H1 (cell line): ENCODE results near the gene ANKS1B. TPM values are rescaled to one million over a fixed set of nuclear protein-coding genes. Genes with fewer than 3 reads are reported as not detected.

Experiments used
- CTCF ChIA-PET: fragments of 300-600 bp; sonication (Branson Sonifier 250); formaldehyde crosslinking; loops from one replicate; lab custom pipeline; 2021; ENCODE audit not compliant: partially characterized antibody; lab: Charles Lee
- POLR2A ChIA-PET: fragments of 300-600 bp; sonication (Branson Sonifier 250); formaldehyde crosslinking; loops from one replicate; lab custom pipeline; 2021; ENCODE audit warnings: inconsistent platforms; ENCODE audit not compliant: partially characterized antibody; lab: Charles Lee
- DNase-seq, 2 experiments: peaks; one replicate each; pipeline versions ENCODE4 v3.0.0 to v3.0.0-alpha.2; 2010 to 2022; ENCODE audit warnings: low spot score in 2 of 2, low read depth in 1 of 2, mixed read lengths in 1 of 2
- FAIRE-seq: peaks from 2 replicates; lab custom pipeline; 2011; peaks lifted over from hg19 to GRCh38; lab: Jason Lieb, UNC
- H2AFZ ChIP-seq: 2 replicates; pipeline ENCODE4 v1.8.1; 2012; ENCODE audit warnings: low read length, inconsistent platforms
- H2AK5ac ChIP-seq: 2 replicates; pipeline ENCODE4 v1.6.1; 2013; ENCODE audit warnings: low read depth, low read length
- H2BK120ac ChIP-seq: replicated peaks from 2 replicates; pipeline ENCODE3; 2013; ENCODE audit warnings: low read depth, low read length, inconsistent platforms
- H2BK12ac ChIP-seq: 2 replicates; pipeline ENCODE4 v1.6.1; 2013; ENCODE audit warnings: low read depth, low read length
- H2BK15ac ChIP-seq: 2 replicates; pipeline ENCODE4 v1.6.1; 2013; ENCODE audit warnings: low read length
- H2BK20ac ChIP-seq: 2 replicates; pipeline ENCODE4 v1.6.1; 2013; ENCODE audit warnings: low read length
- H2BK5ac ChIP-seq: 2 replicates; pipeline ENCODE4 v1.6.1; 2013; ENCODE audit warnings: low read depth, low read length
- H3K14ac ChIP-seq: 2 replicates; pipeline ENCODE4 v1.6.1; 2013; ENCODE audit warnings: inconsistent platforms; ENCODE audit not compliant: insufficient read length
- H3K18ac ChIP-seq: 2 replicates; pipeline ENCODE4 v1.6.1; 2013; ENCODE audit warnings: low read length; ENCODE audit errors: extremely low read depth
- H3K23ac ChIP-seq: 2 replicates; pipeline ENCODE4 v1.6.1; 2013; ENCODE audit warnings: inconsistent platforms; ENCODE audit not compliant: insufficient read length
- H3K23me2 ChIP-seq: 2 replicates; pipeline ENCODE4 v1.6.1; 2013; ENCODE audit warnings: low read depth, low read length
- H3K27ac ChIP-seq: 2 replicates; pipeline ENCODE4 v1.6.1; 2011; ENCODE audit warnings: low read depth, low read length, inconsistent platforms
- H3K27me3 ChIP-seq, 4 experiments: replicated peaks in 1 of 4; 1 replicate in 1 of 4; 2 replicates in 3 of 4; pipeline versions ENCODE4 v1.6.1 to v1.8.1; 2011 to 2013; ENCODE audit warnings: low read length in 3 of 4, mild to moderate bottlenecking in 3 of 4, inconsistent platforms in 2 of 4, mixed read lengths in 2 of 4, moderate library complexity in 1 of 4; ENCODE audit not compliant: control insufficient read depth in 3 of 4, insufficient read depth in 3 of 4; ENCODE audit errors: extremely low read depth in 1 of 4
- H3K36me3 ChIP-seq, 4 experiments: 2 replicates each; pipeline versions ENCODE4 v1.6.1 to v1.8.1; 2011 to 2013; ENCODE audit warnings: mild to moderate bottlenecking in 4 of 4, low read length in 3 of 4, moderate library complexity in 2 of 4, control low read depth in 1 of 4, inconsistent platforms in 1 of 4; ENCODE audit not compliant: insufficient read depth in 4 of 4, control insufficient read depth in 2 of 4
- H3K4ac ChIP-seq: replicated peaks from 2 replicates; pipeline ENCODE3; 2013; ENCODE audit warnings: low read length, low read depth, mixed read lengths, inconsistent platforms; ENCODE audit not compliant: insufficient read length
- H3K4me1 ChIP-seq, 4 experiments: replicated peaks in 1 of 4; 1 replicate in 1 of 4; 2 replicates in 3 of 4; pipeline versions ENCODE4 v1.6.1 to v1.8.1; 2011 to 2013; ENCODE audit warnings: low read length in 3 of 4, inconsistent platforms in 2 of 4, mixed read lengths in 1 of 4; ENCODE audit not compliant: insufficient read depth in 4 of 4, control insufficient read depth in 3 of 4
- H3K4me2 ChIP-seq, 2 experiments: 2 replicates each; pipeline versions ENCODE4 v1.6.1 to v1.8.1; 2011 to 2013; ENCODE audit warnings: low read depth in 2 of 2, low read length in 2 of 2, control low read depth in 1 of 2, inconsistent platforms in 1 of 2, mild to moderate bottlenecking in 1 of 2; ENCODE audit not compliant: insufficient read depth in 1 of 2
- H3K4me3 ChIP-seq, 4 experiments: fragments of 200-600, 300-600 bp in 1 of 4; sonication (generic), shearing (Covaris generic), sonication (Bioruptor Twin) in 1 of 4; 2 replicates each; pipeline versions ENCODE4 v1.5.1 to v1.8.1; 2011 to 2016; ENCODE audit warnings: low read length in 4 of 4, low read depth in 3 of 4, control low read depth in 2 of 4, inconsistent platforms in 2 of 4, mild to moderate bottlenecking in 2 of 4, mixed read lengths in 1 of 4, moderate library complexity in 1 of 4; ENCODE audit not compliant: insufficient read depth in 2 of 4; ENCODE audit errors: extremely low read depth in 1 of 4
- H3K56ac ChIP-seq: replicated peaks from 2 replicates; pipeline ENCODE3; 2013; ENCODE audit warnings: low read depth, mild to moderate bottlenecking, mixed read lengths, low read length, inconsistent platforms; ENCODE audit not compliant: insufficient read length
- H3K79me1 ChIP-seq: 2 replicates; pipeline ENCODE4 v1.6.1; 2013; ENCODE audit warnings: low read depth, low read length, control low read depth
- H3K79me2 ChIP-seq, 2 experiments: 2 replicates each; pipeline versions ENCODE4 v1.6.1 to v1.8.1; 2012 to 2013; ENCODE audit warnings: low read length in 2 of 2, mild to moderate bottlenecking in 2 of 2, inconsistent platforms in 1 of 2; ENCODE audit not compliant: insufficient read depth in 2 of 2, control insufficient read depth in 1 of 2
- H3K9ac ChIP-seq, 4 experiments: replicated peaks in 1 of 4; 1 replicate in 1 of 4; 2 replicates in 3 of 4; pipeline versions ENCODE4 v1.6.1 to v1.8.1; 2011 to 2013; ENCODE audit warnings: low read depth in 3 of 4, low read length in 3 of 4, control low read depth in 2 of 4, mild to moderate bottlenecking in 2 of 4, moderate library complexity in 2 of 4, inconsistent platforms in 1 of 4; ENCODE audit errors: extremely low read depth in 1 of 4
- H3K9me3 ChIP-seq, 2 experiments: 2 replicates each; pipeline versions ENCODE4 v1.6.1 to v1.8.1; 2012 to 2013; ENCODE audit warnings: mild to moderate bottlenecking in 2 of 2, moderate library complexity in 2 of 2, control low read depth in 1 of 2, inconsistent platforms in 1 of 2, low read depth in 1 of 2, low read length in 1 of 2, mixed read lengths in 1 of 2; ENCODE audit not compliant: insufficient read depth in 2 of 2
- H4K20me1 ChIP-seq, 2 experiments: replicated peaks in 1 of 2; 2 replicates each; pipeline versions ENCODE3 to v1.8.1; 2011 to 2013; ENCODE audit warnings: inconsistent platforms in 2 of 2, low read length in 2 of 2, mild to moderate bottlenecking in 1 of 2; ENCODE audit not compliant: insufficient read depth in 2 of 2, control insufficient read depth in 1 of 2
- H4K5ac ChIP-seq: 2 replicates; pipeline ENCODE4 v1.6.1; 2013; ENCODE audit warnings: low read length, low read depth, mixed read lengths, inconsistent platforms; ENCODE audit not compliant: insufficient read length
- H4K8ac ChIP-seq: 2 replicates; pipeline ENCODE4 v1.8.0; 2013; ENCODE audit warnings: mild to moderate bottlenecking, moderate library complexity, low read length, inconsistent platforms; ENCODE audit not compliant: insufficient read depth; ENCODE audit errors: extremely low read depth
- H4K91ac ChIP-seq: replicated peaks from 2 replicates; pipeline ENCODE3; 2013; ENCODE audit warnings: low read length, mixed read lengths, inconsistent platforms; ENCODE audit not compliant: insufficient read length
- ATF2 ChIP-seq: IDR thresholded peaks from 2 replicates; pipeline ENCODE4 v1.6.1; 2012; ENCODE audit warnings: low read length, inconsistent platforms
- CTCF ChIP-seq, 3 experiments: IDR thresholded peaks; 1 replicate in 2 of 3; 2 replicates in 1 of 3; pipeline versions ENCODE4 v1.5.1 to v1.6.1; 2011; ENCODE audit warnings: low read length in 3 of 3, mild to moderate bottlenecking in 3 of 3, inconsistent platforms in 2 of 3, low read depth in 1 of 3, moderate library complexity in 1 of 3; ENCODE audit not compliant: insufficient read depth in 1 of 3; ENCODE audit errors: control extremely low read depth in 1 of 3
- JUND ChIP-seq: IDR thresholded peaks from 2 replicates; pipeline ENCODE4 v1.6.1; 2011; ENCODE audit warnings: mild to moderate bottlenecking, improper control_type of control experiment, low read length
- MAFK ChIP-seq: IDR thresholded peaks from 2 replicates; pipeline ENCODE4 v1.6.1; 2012; ENCODE audit warnings: low read depth, mild to moderate bottlenecking, improper control_type of control experiment, low read length
- NANOG ChIP-seq: IDR thresholded peaks from 2 replicates; pipeline ENCODE4 v1.6.1; 2011; ENCODE audit warnings: low read length, low read depth, mild to moderate bottlenecking, inconsistent platforms; ENCODE audit not compliant: insufficient read depth, poor library complexity, severe bottlenecking
- NRF1 ChIP-seq: IDR thresholded peaks from 2 replicates; pipeline ENCODE4 v1.6.1; 2011; ENCODE audit warnings: mild to moderate bottlenecking, low read depth, low read length, improper control_type of control experiment
- RAD21 ChIP-seq, 2 experiments: IDR thresholded peaks in 1 of 2; conservative IDR thresholded peaks in 1 of 2; 2 replicates each; pipeline ENCODE4 v1.6.1; 2011; ENCODE audit warnings: low read depth in 2 of 2, low read length in 2 of 2, improper control_type of control experiment in 1 of 2, inconsistent platforms in 1 of 2, mild to moderate bottlenecking in 1 of 2, moderate library complexity in 1 of 2
- RXRA ChIP-seq: IDR thresholded peaks from 2 replicates; pipeline ENCODE4 v1.6.1; 2011; ENCODE audit warnings: low read depth, mild to moderate bottlenecking, low read length, moderate library complexity; ENCODE audit not compliant: insufficient read depth
- SP4 ChIP-seq: IDR thresholded peaks from 2 replicates; pipeline ENCODE4 v1.6.1; 2012; ENCODE audit warnings: low read length, inconsistent platforms
- ZNF274 ChIP-seq: IDR thresholded peaks from 2 replicates; pipeline ENCODE4 v1.7.0; 2012; ENCODE audit warnings: low read length, borderline replicate concordance; ENCODE audit errors: extremely low read depth
- polyA plus RNA-seq, 7 experiments: library from polyadenylated mRNA; depleted of rRNA in 3 of 7; stranded (reverse) in 5 of 7; unstranded in 2 of 7; fragments of >200 nt in 5 of 7; fragments of 200-250 nt in 2 of 7; gene quantifications; 1 replicate in 5 of 7; 2 replicates in 1 of 7; 4 replicates in 1 of 7; pipeline versions ENCODE4 v1.2.1 to v1.2.3, GENCODE V29; 2011 to 2013; ENCODE audit warnings: missing spikeins in 2 of 7, mixed read lengths in 2 of 7
- total RNA-seq: library from RNA; stranded (reverse); fragmentation: NEBNext Ultra II Directional; extraction: Animal tissue kit (Norgen Biotek cat#: 25700); gene quantifications from 2 replicates; pipeline ENCODE4 v1.2.1, GENCODE V29; 2021

The ANKS1B gene
- total and polyA plus RNA-seq, 2 of the 8 experiments (the other 6 are each of a cell fraction or from before 2014, with no cell fraction given): 2.7 to 6.1 TPM

GRCh38 chr12:99822273-99822672 lies 162.5 kb downstream of the ANKS1B start:
- H3K36me3 ChIP-seq: no peaks in the 10 kb centered on the region
- H4K5ac ChIP-seq: no peak overlapping the region

More at GRCh38 chr12:99822273-99822672, 162.5 kb downstream of the ANKS1B start:
- H4K91ac ChIP-seq: no peak overlapping the region
- no peak overlapping the region for H2BK120ac ChIP-seq
- DNase-seq (no peak), FAIRE-seq (no peak)
- H4K20me1 ChIP-seq: no peaks in the 10 kb centered on the region
- no peaks in the 10 kb centered on the region for H3K23me2 ChIP-seq
- no peak overlapping the region for H2AFZ ChIP-seq
- no peak overlapping the region for H4K8ac ChIP-seq
- no peak overlapping the region for H2BK5ac ChIP-seq
- no peaks in the 10 kb centered on the region for H3K9me3 ChIP-seq
- no peak overlapping the region for H2BK12ac ChIP-seq
- H3K4ac ChIP-seq: no peak overlapping the region
- ChIA-PET CTCF (interaction anchor here (0.5 kb wide), 1 partner anchor 10 kb away, joined by 3 read pairs; no protein-coding TSS in a partner anchor), POLR2A (no interaction called here)
- no peak overlapping the region for H3K4me3 ChIP-seq
- H3K4me1 ChIP-seq: no peaks in the 10 kb centered on the region
- H3K23ac ChIP-seq: no peak overlapping the region
- no peak overlapping the region for H3K18ac ChIP-seq
- H2BK15ac ChIP-seq: no peak overlapping the region
- H3K79me2 ChIP-seq: no peaks in the 10 kb centered on the region
- H3K27ac ChIP-seq: no peak overlapping the region
- H3K4me2 ChIP-seq: no peak overlapping the region
- no peak overlapping the region for H2AK5ac ChIP-seq
- H3K9ac ChIP-seq: no peak overlapping the region
- no peak for TF ChIP-seq JUND
- TF ChIP-seq ZNF274: no peak
- no peak for TF ChIP-seq ATF2
- peak in 1 of 3 experiments; percentile 34; a peak in 2 of 4 replicates for TF ChIP-seq CTCF (IDR thresholded peaks at IDR 0.05; ENCODE audit: control extremely low read depth in 1 of 3, insufficient read depth in 1 of 3, low read depth in 1 of 3, low read length in 3 of 3)
- TF ChIP-seq MAFK: no peak
- no peak for TF ChIP-seq SP4
- TF ChIP-seq RAD21 (IDR thresholded peaks at IDR 0.05 in 1 of 2, conservative IDR thresholded peaks at IDR 0.05 in 1 of 2; ENCODE audit: low read depth in 2 of 2, low read length in 2 of 2): peak in 1 of 2 experiments; percentile 25; a peak in 3 of 4 replicates
- TF ChIP-seq RXRA: no peak
- no peak for TF ChIP-seq NANOG
- TF ChIP-seq NRF1: no peak
- H3K27me3 ChIP-seq: no peaks in the 10 kb centered on the region
- no peaks in the 10 kb centered on the region for H3K79me1 ChIP-seq
- no peak overlapping the region for H3K56ac ChIP-seq
- no peak overlapping the region for H2BK20ac ChIP-seq
- no peak overlapping the region for H3K14ac ChIP-seq
